Thoracic aorta (tissue), 2 donors: Measurements from ENCODE around the gene TEPSIN. TPM values are rescaled to one million over a fixed set of nuclear protein-coding genes. Genes with fewer than 3 reads are reported as not detected.

ENCODE experiments used
- ATAC-seq: fragments of 150-250 bp; one replicate; pipeline ENCODE4 v1.8.0; 2017; ENCODE audit warnings: low read depth; ENCODE audit not compliant: insufficient number of reproducible peaks, low FRiP score
- DNase-seq: peaks from one replicate; pipeline ENCODE4 v3.0.0-alpha.2; 2020; ENCODE audit warnings: low spot score
- H3K27ac ChIP-seq, 2 donors: fragments of 200-600 bp; sonication (generic); 1 replicate in 1 of 2; 2 replicates in 1 of 2; pipeline ENCODE4 v1.5.1; 2016; ENCODE audit warnings: mild to moderate bottlenecking in 2 of 2, moderate library complexity in 2 of 2
- H3K27me3 ChIP-seq: fragments of 200-600 bp; sonication (generic); replicated peaks from 2 replicates; pipeline ENCODE4 v1.6.0; 2016; ENCODE audit warnings: mild to moderate bottlenecking; ENCODE audit not compliant: insufficient read depth
- H3K36me3 ChIP-seq: fragments of 200-600 bp; sonication (generic); one replicate; pipeline ENCODE4 v1.5.1; 2016
- H3K4me1 ChIP-seq, 2 donors: fragments of 200-600 bp; sonication (generic); 1 replicate in 1 of 2; 2 replicates in 1 of 2; pipeline versions ENCODE4 v1.5.1 to v1.6.0; 2016; ENCODE audit warnings: low read depth in 2 of 2, mild to moderate bottlenecking in 1 of 2; ENCODE audit not compliant: control insufficient read depth in 1 of 2
- H3K4me3 ChIP-seq: fragments of 200-600 bp; sonication (generic); 2 replicates; pipeline ENCODE4 v1.5.1; 2016; ENCODE audit warnings: mild to moderate bottlenecking
- H3K9me3 ChIP-seq: fragments of 200-600 bp; sonication (generic); 2 replicates; pipeline ENCODE4 v1.5.1; 2016
- total RNA-seq, 2 donors: library from RNA; depleted of rRNA; stranded (reverse); fragments of >200 nt; gene quantifications; one replicate each; pipeline versions ENCODE4 v1.1.0 to v1.2.3, GENCODE V29; 2016
- TF ChIP-seq, protein P1 (sequence below): fragments of 200-600 bp; sonication (generic); IDR thresholded peaks from one replicate; pipeline ENCODE4 v1.5.1; 2019; ENCODE audit warnings: antibody characterized with exemption

TEPSIN gene
- total RNA-seq, 2 donors from 2014 or later: 52.4 to 70.8 TPM

DNA sequence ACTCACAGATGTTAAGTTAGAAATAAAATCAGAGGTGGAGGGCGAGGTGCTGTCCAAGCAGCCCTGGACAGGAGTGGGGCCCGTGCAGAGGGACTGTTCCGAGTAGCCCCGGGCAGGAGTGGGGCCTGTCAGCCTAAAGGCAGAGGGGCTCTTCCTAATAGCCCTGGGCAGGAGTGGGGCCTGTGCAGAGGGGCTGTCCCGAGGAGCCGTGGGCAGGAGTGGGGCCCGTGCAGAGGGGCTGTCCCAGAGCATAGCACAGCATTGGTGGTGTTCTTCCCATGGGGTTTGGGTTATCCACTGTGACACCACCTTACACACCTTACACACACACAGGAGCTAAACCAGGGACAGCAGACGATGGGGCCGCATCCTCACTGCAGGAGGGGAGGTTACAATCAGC, 26.5 kb downstream of the TEPSIN start:
- no peaks in the 10 kb centered on the region for H3K9me3 ChIP-seq
- ATAC-seq (no peak), DNase-seq (no peak)
- no peaks in the 10 kb centered on the region for H3K27me3 ChIP-seq
- H3K4me1 ChIP-seq: peaks cover 0 to 16% of the 10 kb centered on the region in 2 donors
- no peak overlapping the region for H3K27ac ChIP-seq
- H3K4me3 ChIP-seq: no peak overlapping the region
- TF ChIP-seq, protein P1, sequence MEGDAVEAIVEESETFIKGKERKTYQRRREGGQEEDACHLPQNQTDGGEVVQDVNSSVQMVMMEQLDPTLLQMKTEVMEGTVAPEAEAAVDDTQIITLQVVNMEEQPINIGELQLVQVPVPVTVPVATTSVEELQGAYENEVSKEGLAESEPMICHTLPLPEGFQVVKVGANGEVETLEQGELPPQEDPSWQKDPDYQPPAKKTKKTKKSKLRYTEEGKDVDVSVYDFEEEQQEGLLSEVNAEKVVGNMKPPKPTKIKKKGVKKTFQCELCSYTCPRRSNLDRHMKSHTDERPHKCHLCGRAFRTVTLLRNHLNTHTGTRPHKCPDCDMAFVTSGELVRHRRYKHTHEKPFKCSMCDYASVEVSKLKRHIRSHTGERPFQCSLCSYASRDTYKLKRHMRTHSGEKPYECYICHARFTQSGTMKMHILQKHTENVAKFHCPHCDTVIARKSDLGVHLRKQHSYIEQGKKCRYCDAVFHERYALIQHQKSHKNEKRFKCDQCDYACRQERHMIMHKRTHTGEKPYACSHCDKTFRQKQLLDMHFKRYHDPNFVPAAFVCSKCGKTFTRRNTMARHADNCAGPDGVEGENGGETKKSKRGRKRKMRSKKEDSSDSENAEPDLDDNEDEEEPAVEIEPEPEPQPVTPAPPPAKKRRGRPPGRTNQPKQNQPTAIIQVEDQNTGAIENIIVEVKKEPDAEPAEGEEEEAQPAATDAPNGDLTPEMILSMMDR: no peak
- H3K36me3 ChIP-seq: no peaks in the 10 kb centered on the region

GRCh38 chr17:81210868-81211267, 28.0 kb downstream of the TEPSIN start:
- H3K4me1 ChIP-seq: peaks cover 4 to 30% of the 10 kb centered on the region in 2 donors
- DNase-seq (no peak), ATAC-seq (no peak)
- H3K9me3 ChIP-seq: no peaks in the 10 kb centered on the region
- no peaks in the 10 kb centered on the region for H3K36me3 ChIP-seq
- peak overlapping the region; percentile 24 to 40 for H3K27ac ChIP-seq
- H3K4me3 ChIP-seq: peak overlapping the region; percentile 27
- no peaks in the 10 kb centered on the region for H3K27me3 ChIP-seq
- TF ChIP-seq, protein P1: no peak

- TF ChIP-seq, protein P1: no peak
- no peaks in the 10 kb centered on the region for H3K36me3 ChIP-seq
- H3K4me1 ChIP-seq: peaks cover 4 to 30% of the 10 kb centered on the region in 2 donors
- peak overlapping the region; percentile 24 to 40 for H3K27ac ChIP-seq
- peak overlapping the region; percentile 27 for H3K4me3 ChIP-seq
- H3K9me3 ChIP-seq: no peaks in the 10 kb centered on the region
- H3K27me3 ChIP-seq: no peaks in the 10 kb centered on the region
- ATAC-seq (no peak), DNase-seq (no peak)
Observed at GRCh38 chr17:81210466-81210865, 28.4 kb downstream of the TEPSIN start.

DNA sequence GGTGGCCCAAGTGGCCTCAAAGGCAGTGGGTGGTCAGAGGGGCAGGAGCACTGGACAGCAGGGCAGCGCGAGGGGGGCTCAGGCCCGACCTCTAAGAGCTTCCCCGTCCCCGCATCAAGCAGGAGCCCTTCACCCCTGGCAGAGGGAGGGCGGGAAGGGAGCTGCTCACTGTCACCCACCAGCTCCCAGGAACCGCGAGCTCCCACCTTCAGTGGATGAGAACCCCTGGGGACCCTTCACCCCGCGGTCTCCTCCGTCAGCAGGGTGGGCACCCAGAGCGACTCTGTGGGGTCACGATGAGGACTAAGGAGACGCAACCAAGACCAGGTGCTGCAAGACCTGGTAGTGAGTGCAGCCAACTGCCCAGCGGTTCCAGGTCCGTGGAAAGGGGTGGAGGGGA, 29.7 kb downstream of the TEPSIN start:
- Histone ChIP-seq H3K4me1 (peaks cover 4 to 30% of the 10 kb centered on the region in 2 donors), H3K27me3 (no peaks in the 10 kb centered on the region), H3K4me3 (no peak overlapping the region), H3K9me3 (no peaks in the 10 kb centered on the region), H3K36me3 (no peaks in the 10 kb centered on the region), H3K27ac (no peak overlapping the region)
- TF ChIP-seq, protein P1: no peak
- DNase-seq (no peak), ATAC-seq (no peak)

GRCh38 chr17:81208651-81209050, 30.2 kb downstream of the TEPSIN start:
- Histone ChIP-seq H3K4me1 (peaks cover 4 to 30% of the 10 kb centered on the region in 2 donors), H3K9me3 (no peaks in the 10 kb centered on the region), H3K27me3 (no peaks in the 10 kb centered on the region), H3K36me3 (no peaks in the 10 kb centered on the region), H3K27ac (no peak overlapping the region), H3K4me3 (no peak overlapping the region)
- TF ChIP-seq, protein P1: no peak
- DNase-seq: no peak
- ATAC-seq: no peak
